ENCODE measurements around the gene PKN1.

DNA sequence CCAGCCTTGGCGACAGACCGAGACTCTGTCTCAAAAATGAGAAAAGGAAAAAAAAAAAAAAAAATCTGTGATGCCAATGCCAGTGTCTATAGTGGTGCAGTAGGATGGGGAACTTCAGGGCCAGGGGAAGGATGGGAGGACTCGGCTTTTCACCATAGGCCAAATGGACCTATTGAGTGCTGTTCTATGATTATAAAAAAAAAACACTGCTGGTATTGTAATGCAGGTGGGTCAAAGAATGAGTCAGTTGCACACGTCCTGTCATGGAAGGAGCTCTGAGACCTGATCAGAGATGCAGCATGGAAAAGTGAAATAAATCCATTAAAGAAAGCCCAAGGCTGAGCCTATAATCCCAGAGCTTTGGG, 78.1 kb downstream of the PKN1 start:
- TF ChIP-seq SPI1 (IDR thresholded peaks at IDR 0.05; ENCODE audit: borderline replicate concordance, low read depth), result no peak
- no peak for TF ChIP-seq REST (IDR thresholded peaks at IDR 0.05; ENCODE audit: insufficient replicate concordance, low read depth)
- TF ChIP-seq, protein P1, sequence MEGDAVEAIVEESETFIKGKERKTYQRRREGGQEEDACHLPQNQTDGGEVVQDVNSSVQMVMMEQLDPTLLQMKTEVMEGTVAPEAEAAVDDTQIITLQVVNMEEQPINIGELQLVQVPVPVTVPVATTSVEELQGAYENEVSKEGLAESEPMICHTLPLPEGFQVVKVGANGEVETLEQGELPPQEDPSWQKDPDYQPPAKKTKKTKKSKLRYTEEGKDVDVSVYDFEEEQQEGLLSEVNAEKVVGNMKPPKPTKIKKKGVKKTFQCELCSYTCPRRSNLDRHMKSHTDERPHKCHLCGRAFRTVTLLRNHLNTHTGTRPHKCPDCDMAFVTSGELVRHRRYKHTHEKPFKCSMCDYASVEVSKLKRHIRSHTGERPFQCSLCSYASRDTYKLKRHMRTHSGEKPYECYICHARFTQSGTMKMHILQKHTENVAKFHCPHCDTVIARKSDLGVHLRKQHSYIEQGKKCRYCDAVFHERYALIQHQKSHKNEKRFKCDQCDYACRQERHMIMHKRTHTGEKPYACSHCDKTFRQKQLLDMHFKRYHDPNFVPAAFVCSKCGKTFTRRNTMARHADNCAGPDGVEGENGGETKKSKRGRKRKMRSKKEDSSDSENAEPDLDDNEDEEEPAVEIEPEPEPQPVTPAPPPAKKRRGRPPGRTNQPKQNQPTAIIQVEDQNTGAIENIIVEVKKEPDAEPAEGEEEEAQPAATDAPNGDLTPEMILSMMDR (IDR thresholded peaks at IDR 0.05; ENCODE audit: insufficient read depth, low read length), result no peak
- no peak for TF ChIP-seq POLR2AphosphoS5 (IDR thresholded peaks at IDR 0.05; ENCODE audit: low read depth)
- no peak for TF ChIP-seq GABPA (IDR thresholded peaks at IDR 0.05; ENCODE audit: low read depth)

Data from HL-60 (cell line).